HepG2 (cell line): ENCODE data around the gene CYP4A22. TPM values are rescaled to one million over a fixed set of nuclear protein-coding genes. Genes with fewer than 3 reads are reported as not detected.
A peak's percentile ranks its signal among the peaks of the same experiment; 100 is the strongest.

Experiments used
- AGO2 ChIP-seq: fragments of 200-400 bp; formaldehyde crosslinking; optimal IDR thresholded peaks from 2 replicates; pipeline ENCODE3; 2017; ENCODE audit warnings: mild to moderate bottlenecking, low read depth, low read length, moderate library complexity
- ARHGAP35 ChIP-seq: sonication (generic); formaldehyde crosslinking; IDR thresholded peaks from 2 replicates; pipeline ENCODE4 v1.9.0; 2022; ENCODE audit warnings: mild to moderate bottlenecking, inconsistent platforms, moderate library complexity, missing genetic modification reagents, borderline replicate concordance
- ELK4 ChIP-seq: sonication (generic); formaldehyde crosslinking; IDR thresholded peaks from 2 replicates; pipeline ENCODE4 v1.9.0; 2021; ENCODE audit warnings: missing genetic modification reagents, borderline replicate concordance
- FOXO1 ChIP-seq: sonication (generic); formaldehyde crosslinking; IDR thresholded peaks from 2 replicates; pipeline ENCODE4 v1.4.0; 2020; ENCODE audit warnings: missing genetic modification reagents
- FOXP1 ChIP-seq, 2 experiments: fragments of 450-650 bp in 1 of 2; IDR thresholded peaks; 2 replicates each; pipeline ENCODE4 v1.6.1; 2017 to 2018; ENCODE audit warnings: antibody characterized with exemption in 1 of 2
- HDAC6 ChIP-seq: fragments of 200-600 bp; sonication (generic); IDR thresholded peaks from 2 replicates; pipeline ENCODE4 v1.7.0; 2017; ENCODE audit warnings: mild to moderate bottlenecking, antibody characterized with exemption, low read length, low read depth
- HMG20A ChIP-seq: IDR thresholded peaks from 2 replicates; pipeline ENCODE4 v1.6.1; 2016; ENCODE audit warnings: borderline replicate concordance
- IRF2 ChIP-seq: IDR thresholded peaks from 2 replicates; pipeline ENCODE4 v1.6.1; 2018; ENCODE audit warnings: missing genetic modification reagents, missing compliant biosample characterization
- MZF1 ChIP-seq: sonication (generic); formaldehyde crosslinking; IDR thresholded peaks from 2 replicates; pipeline ENCODE4 v1.8.1; 2023; ENCODE audit warnings: mild to moderate bottlenecking, missing genetic modification reagents, borderline replicate concordance
- REL ChIP-seq: sonication (generic); formaldehyde crosslinking; conservative IDR thresholded peaks from 2 replicates; pipeline ENCODE4 v1.8.0; 2022; ENCODE audit warnings: mild to moderate bottlenecking, missing genetic modification reagents, moderate library complexity
- SP2 ChIP-seq: sonication (generic); formaldehyde crosslinking; IDR thresholded peaks from 2 replicates; pipeline ENCODE4 v1.5.1; 2020; ENCODE audit warnings: mild to moderate bottlenecking, missing genetic modification reagents
- TSC22D2 ChIP-seq: sonication (generic); formaldehyde crosslinking; IDR thresholded peaks from 2 replicates; pipeline ENCODE4 v1.5.1; 2020; ENCODE audit warnings: missing genetic modification reagents, mild to moderate bottlenecking, borderline replicate concordance
- ZFP36L1 ChIP-seq: sonication (generic); formaldehyde crosslinking; IDR thresholded peaks from 2 replicates; pipeline ENCODE4 v1.8.0; 2022; ENCODE audit warnings: mild to moderate bottlenecking, missing genetic modification reagents, moderate library complexity
- ZFP37 ChIP-seq: sonication (generic); formaldehyde crosslinking; IDR thresholded peaks from 2 replicates; pipeline ENCODE4 v1.4.0; 2020; ENCODE audit warnings: missing genetic modification reagents, borderline replicate concordance
- ZNF225 ChIP-seq: sonication (generic); formaldehyde crosslinking; IDR thresholded peaks from 2 replicates; pipeline ENCODE4 v1.4.0; 2020; ENCODE audit warnings: mild to moderate bottlenecking, missing genetic modification reagents
- ZNF3 ChIP-seq: IDR thresholded peaks from 2 replicates; pipeline ENCODE4 v1.7.0; 2017; ENCODE audit warnings: inconsistent platforms
- ZNF317 ChIP-seq: sonication (generic); formaldehyde crosslinking; IDR thresholded peaks from 2 replicates; pipeline ENCODE4 v1.5.0; 2020; ENCODE audit warnings: mild to moderate bottlenecking, missing genetic modification reagents
- ZNF337 ChIP-seq: sonication (generic); formaldehyde crosslinking; IDR thresholded peaks from 2 replicates; pipeline ENCODE4 v1.5.1; 2020; ENCODE audit warnings: missing genetic modification reagents, low read depth, mild to moderate bottlenecking, borderline replicate concordance
- ZNF556 ChIP-seq: sonication (generic); formaldehyde crosslinking; IDR thresholded peaks from 2 replicates; pipeline ENCODE4 v1.4.0; 2020; ENCODE audit warnings: mild to moderate bottlenecking, missing genetic modification reagents, borderline replicate concordance
- ZNF558 ChIP-seq: sonication (generic); formaldehyde crosslinking; IDR thresholded peaks from 2 replicates; pipeline ENCODE4 v1.9.0; 2022; ENCODE audit warnings: mild to moderate bottlenecking, missing genetic modification reagents, borderline replicate concordance
- ZNF605 ChIP-seq: sonication (generic); formaldehyde crosslinking; IDR thresholded peaks from 2 replicates; pipeline ENCODE4 v1.8.0; 2022; ENCODE audit warnings: mild to moderate bottlenecking, missing genetic modification reagents
- ZNF841 ChIP-seq: sonication (generic); formaldehyde crosslinking; IDR thresholded peaks from 2 replicates; pipeline ENCODE4 v1.8.1; 2023; ENCODE audit warnings: missing genetic modification reagents, borderline replicate concordance
- polyA plus RNA-seq, 8 experiments: library from polyadenylated mRNA; depleted of rRNA in 3 of 8; stranded (reverse) in 7 of 8; unstranded in 1 of 8; fragments of >200 nt; fragmentation: Illumina TruSeq in 4 of 8; extraction: Trizol in 4 of 8; gene quantifications; 2 replicates each; pipeline versions ENCODE4 v1.2.1 to v1.2.3, GENCODE V29; 2011 to 2016; ENCODE audit warnings: low read depth in 4 of 8, missing spikeins in 1 of 8, mixed read lengths in 1 of 8; ENCODE audit not compliant: insufficient read depth in 1 of 8
- total RNA-seq, 5 experiments: library from RNA; depleted of rRNA; stranded (reverse); fragments of >200 nt; fragmentation: Illumina TruSeq; extraction: Trizol; gene quantifications; 2 replicates each; pipeline ENCODE4 v1.2.3, GENCODE V29; 2016; ENCODE audit warnings: low read depth in 1 of 5
- TF ChIP-seq, protein P1 (sequence below): sonication (generic); formaldehyde crosslinking; IDR thresholded peaks from 2 replicates; pipeline ENCODE4 v1.8.0; 2022; ENCODE audit warnings: mild to moderate bottlenecking, missing genetic modification reagents; ENCODE audit not compliant: insufficient replicate concordance
- TF ChIP-seq, protein P2 (sequence below): sonication (generic); formaldehyde crosslinking; IDR thresholded peaks from 2 replicates; pipeline ENCODE4 v1.4.0; 2020; ENCODE audit warnings: mild to moderate bottlenecking, missing genetic modification reagents
- TF ChIP-seq, protein P3 (sequence below): conservative IDR thresholded peaks from 2 replicates; pipeline ENCODE4 v1.6.1; 2018; ENCODE audit warnings: missing genetic modification reagents

Gene CYP4A22
- total and polyA plus RNA-seq, 2 of the 13 experiments (the other 11 are each of a cell fraction or from before 2014, with no cell fraction given): not detected

DNA sequence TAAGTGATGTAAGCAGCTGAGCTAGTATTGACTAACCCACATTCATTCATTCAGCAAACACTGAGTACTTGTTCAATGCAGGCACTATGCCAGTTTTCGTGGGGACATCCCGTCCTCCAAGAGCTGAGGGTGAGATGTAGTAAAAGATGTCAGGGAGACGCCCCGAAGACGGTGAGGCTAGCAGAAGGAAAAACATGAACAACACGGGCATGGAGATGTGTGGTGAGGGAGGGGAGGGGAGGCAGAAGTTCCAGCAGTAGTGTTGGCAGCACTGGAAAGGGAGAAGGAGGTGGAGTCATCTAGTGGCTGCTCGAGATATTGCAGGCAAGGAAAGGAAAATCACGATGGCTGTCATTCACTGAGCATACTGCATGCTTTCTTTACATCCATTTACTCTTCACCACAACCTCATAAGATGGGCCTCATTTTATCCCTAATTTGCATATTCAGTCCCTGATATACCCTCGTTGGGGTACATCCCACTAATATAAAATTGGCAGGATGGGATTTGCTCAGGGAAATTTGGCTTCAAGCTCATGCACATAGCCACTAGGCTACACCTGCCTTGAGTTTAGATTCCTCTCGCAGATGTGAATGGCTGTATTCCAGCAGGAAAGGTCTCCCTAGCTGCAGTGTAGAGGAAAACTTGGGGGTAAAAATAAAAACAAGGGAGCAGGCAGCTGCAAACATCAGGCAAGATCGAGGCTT is 38.1 kb downstream of the CYP4A22 start (continued):
- TF ChIP-seq ZNF556 (CRISPR knock-in tag): no peak
- no peak for TF ChIP-seq HDAC6
- TF ChIP-seq ZNF558 (CRISPR knock-in tag): no peak
- no peak for TF ChIP-seq ZNF841 (CRISPR knock-in tag)
- TF ChIP-seq MZF1 (CRISPR knock-in tag): no peak
- no peak for TF ChIP-seq FOXP1 (IDR thresholded peaks at IDR 0.05)
- no peak for TF ChIP-seq FOXP1 (CRISPR knock-in tag; IDR thresholded peaks at IDR 0.05)
- TF ChIP-seq HMG20A (CRISPR knock-in tag): no peak
- no peak for TF ChIP-seq SP2
- TF ChIP-seq ZNF317 (CRISPR knock-in tag): no peak
- TF ChIP-seq TSC22D2 (CRISPR knock-in tag): no peak
- TF ChIP-seq, protein P1, sequence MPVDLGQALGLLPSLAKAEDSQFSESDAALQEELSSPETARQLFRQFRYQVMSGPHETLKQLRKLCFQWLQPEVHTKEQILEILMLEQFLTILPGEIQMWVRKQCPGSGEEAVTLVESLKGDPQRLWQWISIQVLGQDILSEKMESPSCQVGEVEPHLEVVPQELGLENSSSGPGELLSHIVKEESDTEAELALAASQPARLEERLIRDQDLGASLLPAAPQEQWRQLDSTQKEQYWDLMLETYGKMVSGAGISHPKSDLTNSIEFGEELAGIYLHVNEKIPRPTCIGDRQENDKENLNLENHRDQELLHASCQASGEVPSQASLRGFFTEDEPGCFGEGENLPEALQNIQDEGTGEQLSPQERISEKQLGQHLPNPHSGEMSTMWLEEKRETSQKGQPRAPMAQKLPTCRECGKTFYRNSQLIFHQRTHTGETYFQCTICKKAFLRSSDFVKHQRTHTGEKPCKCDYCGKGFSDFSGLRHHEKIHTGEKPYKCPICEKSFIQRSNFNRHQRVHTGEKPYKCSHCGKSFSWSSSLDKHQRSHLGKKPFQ (CRISPR knock-in tag): no peak
- no peak for TF ChIP-seq REL
- no peak for TF ChIP-seq ZFP37 (CRISPR knock-in tag)
- TF ChIP-seq ELK4 (CRISPR knock-in tag): no peak
- TF ChIP-seq ZNF605 (CRISPR knock-in tag): peak; percentile 32; the same call in 1 of the 2 replicates
- peak; percentile 67; the same call in 1 of the 2 replicates for TF ChIP-seq ZNF3 (CRISPR knock-in tag)
- no peak for TF ChIP-seq FOXO1
- TF ChIP-seq ZNF337: no peak
- no peak for TF ChIP-seq ZFP36L1 (CRISPR knock-in tag)
- TF ChIP-seq, protein P2, sequence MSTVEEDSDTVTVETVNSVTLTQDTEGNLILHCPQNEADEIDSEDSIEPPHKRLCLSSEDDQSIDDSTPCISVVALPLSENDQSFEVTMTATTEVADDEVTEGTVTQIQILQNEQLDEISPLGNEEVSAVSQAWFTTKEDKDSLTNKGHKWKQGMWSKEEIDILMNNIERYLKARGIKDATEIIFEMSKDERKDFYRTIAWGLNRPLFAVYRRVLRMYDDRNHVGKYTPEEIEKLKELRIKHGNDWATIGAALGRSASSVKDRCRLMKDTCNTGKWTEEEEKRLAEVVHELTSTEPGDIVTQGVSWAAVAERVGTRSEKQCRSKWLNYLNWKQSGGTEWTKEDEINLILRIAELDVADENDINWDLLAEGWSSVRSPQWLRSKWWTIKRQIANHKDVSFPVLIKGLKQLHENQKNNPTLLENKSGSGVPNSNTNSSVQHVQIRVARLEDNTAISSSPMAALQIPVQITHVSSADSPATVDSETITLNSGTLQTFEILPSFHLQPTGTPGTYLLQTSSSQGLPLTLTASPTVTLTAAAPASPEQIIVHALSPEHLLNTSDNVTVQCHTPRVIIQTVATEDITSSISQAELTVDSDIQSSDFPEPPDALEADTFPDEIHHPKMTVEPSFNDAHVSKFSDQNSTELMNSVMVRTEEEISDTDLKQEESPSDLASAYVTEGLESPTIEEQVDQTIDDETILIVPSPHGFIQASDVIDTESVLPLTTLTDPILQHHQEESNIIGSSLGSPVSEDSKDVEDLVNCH (CRISPR knock-in tag): no peak
- no peak for TF ChIP-seq ARHGAP35 (CRISPR knock-in tag)
- TF ChIP-seq, protein P3, sequence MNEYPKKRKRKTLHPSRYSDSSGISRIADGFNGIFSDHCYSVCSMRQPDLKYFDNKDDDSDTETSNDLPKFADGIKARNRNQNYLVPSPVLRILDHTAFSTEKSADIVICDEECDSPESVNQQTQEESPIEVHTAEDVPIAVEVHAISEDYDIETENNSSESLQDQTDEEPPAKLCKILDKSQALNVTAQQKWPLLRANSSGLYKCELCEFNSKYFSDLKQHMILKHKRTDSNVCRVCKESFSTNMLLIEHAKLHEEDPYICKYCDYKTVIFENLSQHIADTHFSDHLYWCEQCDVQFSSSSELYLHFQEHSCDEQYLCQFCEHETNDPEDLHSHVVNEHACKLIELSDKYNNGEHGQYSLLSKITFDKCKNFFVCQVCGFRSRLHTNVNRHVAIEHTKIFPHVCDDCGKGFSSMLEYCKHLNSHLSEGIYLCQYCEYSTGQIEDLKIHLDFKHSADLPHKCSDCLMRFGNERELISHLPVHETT (CRISPR knock-in tag): no peak
- TF ChIP-seq IRF2 (CRISPR knock-in tag): peak; percentile 62; the same call in 1 of the 2 replicates
- TF ChIP-seq ZNF225 (CRISPR knock-in tag): no peak
- no peak for TF ChIP-seq AGO2
